ENCODE results near the gene CNTN5. TPM values are rescaled to one million over a fixed set of nuclear protein-coding genes. Genes with fewer than 3 reads are reported as not detected.
A peak's percentile ranks its signal among the peaks of the same experiment; 100 is the strongest.

CNTN5 gene
- total RNA-seq, 1 experiment from 2014 or later: not detected

- H3K36me3 Mint-ChIP-seq (ENCODE audit: insufficient read depth in 1 of 3, low read depth in 3 of 3): no peaks in the 10 kb centered on the region
- no peak overlapping the region for H2BK15ac ChIP-seq (ENCODE audit: low read depth, low read length)
- no peaks in the 10 kb centered on the region for H3K79me2 ChIP-seq (ENCODE audit: insufficient read depth, low read length)
- no peaks in the 10 kb centered on the region for H3K4me1 ChIP-seq (ENCODE audit: insufficient read depth, low read length)
- H4K5ac ChIP-seq (ENCODE audit: insufficient read length, low read depth, low read length): no peak overlapping the region
- no peak overlapping the region for H3K4ac ChIP-seq (ENCODE audit: low read depth, low read length)
- no peaks in the 10 kb centered on the region for H3K27me3 ChIP-seq (ENCODE audit: insufficient read depth, low read length)
- no peak overlapping the region for H3K14ac ChIP-seq (ENCODE audit: insufficient read depth, low read length)
- no CpG with 5 or more reads among the region's 3 CpGs for WGBS (ENCODE audit: extremely low coverage, insufficient read length, low lambda C conversion rate)
- no peak overlapping the region for H3K9ac ChIP-seq (ENCODE audit: extremely low read depth, insufficient read length, low read length)
- no peak overlapping the region for H3K23ac ChIP-seq (ENCODE audit: insufficient read length, low read depth, low read length)
- H4K20me1 ChIP-seq (ENCODE audit: control insufficient read depth, insufficient read depth, insufficient read length): no peaks in the 10 kb centered on the region
- H2BK5ac ChIP-seq (ENCODE audit: insufficient read length, low read length): no peak overlapping the region
- no peak overlapping the region for H3K27ac ChIP-seq (ENCODE audit: insufficient read length, low read depth, low read length)
- TF ChIP-seq, protein P1, sequence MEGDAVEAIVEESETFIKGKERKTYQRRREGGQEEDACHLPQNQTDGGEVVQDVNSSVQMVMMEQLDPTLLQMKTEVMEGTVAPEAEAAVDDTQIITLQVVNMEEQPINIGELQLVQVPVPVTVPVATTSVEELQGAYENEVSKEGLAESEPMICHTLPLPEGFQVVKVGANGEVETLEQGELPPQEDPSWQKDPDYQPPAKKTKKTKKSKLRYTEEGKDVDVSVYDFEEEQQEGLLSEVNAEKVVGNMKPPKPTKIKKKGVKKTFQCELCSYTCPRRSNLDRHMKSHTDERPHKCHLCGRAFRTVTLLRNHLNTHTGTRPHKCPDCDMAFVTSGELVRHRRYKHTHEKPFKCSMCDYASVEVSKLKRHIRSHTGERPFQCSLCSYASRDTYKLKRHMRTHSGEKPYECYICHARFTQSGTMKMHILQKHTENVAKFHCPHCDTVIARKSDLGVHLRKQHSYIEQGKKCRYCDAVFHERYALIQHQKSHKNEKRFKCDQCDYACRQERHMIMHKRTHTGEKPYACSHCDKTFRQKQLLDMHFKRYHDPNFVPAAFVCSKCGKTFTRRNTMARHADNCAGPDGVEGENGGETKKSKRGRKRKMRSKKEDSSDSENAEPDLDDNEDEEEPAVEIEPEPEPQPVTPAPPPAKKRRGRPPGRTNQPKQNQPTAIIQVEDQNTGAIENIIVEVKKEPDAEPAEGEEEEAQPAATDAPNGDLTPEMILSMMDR (conservative IDR thresholded peaks at IDR 0.05): no peak
- H3K27ac Mint-ChIP-seq: peak overlapping the region in 1 of 3 experiments; percentile 13; a peak in 2 of 7 replicates
- H3K9me3 Mint-ChIP-seq: peaks cover 0 to 9% of the 10 kb centered on the region in 2 experiments; a peak in 4 of 5 replicates
- no peak overlapping the region for H4K8ac ChIP-seq (replicated peaks; ENCODE audit: insufficient read length, low read depth, low read length)
- H3K4me2 ChIP-seq (ENCODE audit: insufficient read depth, insufficient read length, low read length): no peak overlapping the region
- H3K4me1 Mint-ChIP-seq: peaks cover 7% of the 10 kb centered on the region in 2 experiments
- H4K91ac ChIP-seq (ENCODE audit: insufficient read length, low read depth, low read length): no peak overlapping the region
- no peak overlapping the region for H2AFZ ChIP-seq (ENCODE audit: low read length)
- H3T11ph ChIP-seq (ENCODE audit: low read length): no peak overlapping the region
- H3K79me1 ChIP-seq (ENCODE audit: insufficient read depth, low read depth, low read length, poor library complexity, severe bottlenecking): no peaks in the 10 kb centered on the region
- no peak overlapping the region for H3K56ac ChIP-seq (ENCODE audit: insufficient read length, low read depth, low read length)
- H3K9me3 ChIP-seq (ENCODE audit: control insufficient read depth, low read depth, low read length): no peaks in the 10 kb centered on the region
- H2BK120ac ChIP-seq (ENCODE audit: low read depth, low read length, poor library complexity, severe bottlenecking): no peak overlapping the region
- H2BK12ac ChIP-seq (ENCODE audit: insufficient read length, low read depth, low read length): no peak overlapping the region
- no peak overlapping the region for H3K4me3 Mint-ChIP-seq
- no peak overlapping the region for H2AK5ac ChIP-seq (ENCODE audit: insufficient read length, low read length)
- no peak overlapping the region for H2BK20ac ChIP-seq (ENCODE audit: low read depth, low read length, poor library complexity, severe bottlenecking)
- H3K27me3 Mint-ChIP-seq (ENCODE audit: low read depth): no peaks in the 10 kb centered on the region
- no peak overlapping the region for H3K18ac ChIP-seq (ENCODE audit: insufficient read length, low read depth, low read length)
- DNase-seq: no peak
- H3K23me2 ChIP-seq (ENCODE audit: insufficient read length, low read depth, low read length, poor library complexity, severe bottlenecking): no peaks in the 10 kb centered on the region
These were observed 688.4 kb downstream of the CNTN5 start for GRCh38 chr11:99708928-99709672.
